UCSD-AML1 (cell line): Measurements from ENCODE around the gene KLK15.

Experiments
- DNase-seq: peaks from one replicate; lab custom pipeline; 2025; ENCODE audit not compliant: unreplicated experiment; lab: John Stamatoyannopoulos, UW

Gene KLK15, protein sequence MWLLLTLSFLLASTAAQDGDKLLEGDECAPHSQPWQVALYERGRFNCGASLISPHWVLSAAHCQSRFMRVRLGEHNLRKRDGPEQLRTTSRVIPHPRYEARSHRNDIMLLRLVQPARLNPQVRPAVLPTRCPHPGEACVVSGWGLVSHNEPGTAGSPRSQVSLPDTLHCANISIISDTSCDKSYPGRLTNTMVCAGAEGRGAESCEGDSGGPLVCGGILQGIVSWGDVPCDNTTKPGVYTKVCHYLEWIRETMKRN

DNA sequence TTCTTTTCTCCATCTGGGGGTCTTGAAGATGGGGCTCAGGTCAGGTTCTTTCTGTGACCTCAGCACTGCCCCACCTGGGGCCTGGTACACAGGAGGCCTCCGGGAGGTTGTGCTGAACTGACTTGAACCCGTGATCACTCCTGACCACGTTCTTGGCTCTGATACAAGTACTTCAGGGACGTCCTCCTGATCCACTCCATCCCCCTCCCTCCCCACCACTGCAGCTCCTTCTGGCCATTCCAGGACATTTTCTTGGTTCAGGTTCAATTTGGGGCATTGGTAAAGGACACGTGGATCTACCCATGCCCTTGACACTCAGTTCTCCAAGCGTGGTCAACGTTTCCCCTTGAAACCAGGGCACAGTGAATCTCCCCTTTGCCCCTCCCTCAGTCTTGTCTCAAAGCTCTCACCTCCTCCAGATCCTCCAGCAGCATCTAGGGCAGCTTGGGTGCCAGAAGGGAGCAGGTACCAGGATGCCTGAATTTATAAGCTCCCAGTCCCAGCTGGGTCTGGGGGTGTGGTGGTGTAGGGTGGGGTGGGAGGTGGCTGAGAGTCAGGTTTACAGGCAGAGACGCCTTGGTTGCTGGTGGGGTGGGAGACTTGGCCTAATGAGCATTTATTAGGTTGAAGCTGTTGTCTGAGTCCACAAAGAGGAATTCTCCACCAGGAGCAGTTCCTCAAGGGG lies at the start of gene KLK15:
TSS of gene KLK15 (minus strand) at position 458 of the 685 bp plus-strand sequence. CDS start 2,082 bp downstream, outside the sequence.
- DNase-seq, result no peak

DNA sequence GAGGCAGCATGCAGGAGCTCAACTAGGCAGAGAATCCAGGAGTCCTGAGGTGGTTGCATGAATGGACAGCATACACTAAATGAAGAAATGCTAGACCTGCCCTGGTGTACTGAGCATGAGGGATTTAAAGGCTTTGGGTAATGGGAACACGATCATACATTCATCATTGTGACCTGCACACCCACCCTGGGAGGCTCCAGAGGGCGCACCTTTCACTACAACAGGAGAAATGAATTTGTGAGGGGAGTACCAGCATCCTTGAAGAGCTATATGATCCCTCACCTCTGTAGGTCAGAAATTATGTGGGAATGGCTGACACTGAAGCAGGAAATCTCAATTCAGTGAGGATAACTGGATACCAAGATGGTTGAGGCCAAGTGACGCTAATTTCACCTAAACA lies 48.8 kb upstream of the KLK15 start:
- DNase-seq, result no peak

DNA sequence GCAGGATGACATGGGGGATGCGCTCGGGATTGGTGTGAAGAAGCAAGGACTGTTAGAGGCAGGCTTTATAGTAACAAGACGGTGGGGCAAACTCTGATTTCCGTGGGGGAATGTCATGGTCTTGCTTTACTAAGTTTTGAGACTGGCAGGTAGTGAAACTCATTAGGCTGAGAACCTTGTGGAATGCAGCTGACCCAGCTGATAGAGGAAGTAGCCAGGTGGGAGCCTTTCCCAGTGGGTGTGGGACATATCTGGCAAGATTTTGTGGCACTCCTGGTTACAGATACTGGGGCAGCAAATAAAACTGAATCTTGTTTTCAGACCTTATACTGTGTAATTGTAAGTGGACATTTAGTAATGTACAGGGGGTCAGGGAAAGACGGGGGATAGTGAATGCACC lies 46.9 kb upstream of the KLK15 start:
- no peak for DNase-seq

DNA sequence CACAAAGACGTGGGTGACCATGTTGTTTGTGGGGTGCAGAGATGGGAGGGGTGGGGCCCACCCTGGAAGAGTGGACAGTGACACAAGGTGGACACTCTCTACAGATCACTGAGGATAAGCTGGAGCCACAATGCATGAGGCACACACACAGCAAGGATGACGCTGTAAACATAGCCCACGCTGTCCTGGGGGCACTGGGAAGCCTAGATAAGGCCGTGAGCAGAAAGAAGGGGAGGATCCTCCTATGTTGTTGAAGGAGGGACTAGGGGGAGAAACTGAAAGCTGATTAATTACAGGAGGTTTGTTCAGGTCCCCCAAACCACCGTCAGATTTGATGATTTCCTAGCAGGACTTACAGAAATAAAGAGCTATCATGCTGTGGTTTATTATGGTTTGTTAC lies 45.5 kb upstream of the KLK15 start:
- DNase-seq, result no peak

DNA sequence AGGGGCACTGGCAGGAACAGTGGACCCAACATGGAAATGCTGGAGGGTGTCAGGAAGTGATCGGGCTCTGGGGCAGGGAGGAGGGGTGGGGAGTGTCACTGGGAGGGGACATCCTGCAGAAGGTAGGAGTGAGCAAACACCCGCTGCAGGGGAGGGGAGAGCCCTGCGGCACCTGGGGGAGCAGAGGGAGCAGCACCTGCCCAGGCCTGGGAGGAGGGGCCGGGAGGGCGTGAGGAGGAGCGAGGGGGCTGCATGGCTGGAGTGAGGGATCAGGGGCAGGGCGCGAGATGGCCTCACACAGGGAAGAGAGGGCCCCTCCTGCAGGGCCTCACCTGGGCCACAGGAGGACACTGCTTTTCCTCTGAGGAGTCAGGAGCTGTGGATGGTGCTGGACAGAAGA lies 44.0 kb upstream of the KLK15 start:
- DNase-seq, result no peak

DNA sequence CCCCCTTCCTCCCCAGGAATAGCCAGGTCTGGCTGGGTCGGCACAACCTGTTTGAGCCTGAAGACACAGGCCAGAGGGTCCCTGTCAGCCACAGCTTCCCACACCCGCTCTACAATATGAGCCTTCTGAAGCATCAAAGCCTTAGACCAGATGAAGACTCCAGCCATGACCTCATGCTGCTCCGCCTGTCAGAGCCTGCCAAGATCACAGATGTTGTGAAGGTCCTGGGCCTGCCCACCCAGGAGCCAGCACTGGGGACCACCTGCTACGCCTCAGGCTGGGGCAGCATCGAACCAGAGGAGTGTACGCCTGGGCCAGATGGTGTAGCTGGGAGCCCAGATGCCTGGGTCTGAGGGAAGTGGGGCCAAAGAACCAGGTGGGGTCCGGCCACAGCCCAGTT lies 43.1 kb upstream of the KLK15 start:
- DNase-seq, result no peak

DNA sequence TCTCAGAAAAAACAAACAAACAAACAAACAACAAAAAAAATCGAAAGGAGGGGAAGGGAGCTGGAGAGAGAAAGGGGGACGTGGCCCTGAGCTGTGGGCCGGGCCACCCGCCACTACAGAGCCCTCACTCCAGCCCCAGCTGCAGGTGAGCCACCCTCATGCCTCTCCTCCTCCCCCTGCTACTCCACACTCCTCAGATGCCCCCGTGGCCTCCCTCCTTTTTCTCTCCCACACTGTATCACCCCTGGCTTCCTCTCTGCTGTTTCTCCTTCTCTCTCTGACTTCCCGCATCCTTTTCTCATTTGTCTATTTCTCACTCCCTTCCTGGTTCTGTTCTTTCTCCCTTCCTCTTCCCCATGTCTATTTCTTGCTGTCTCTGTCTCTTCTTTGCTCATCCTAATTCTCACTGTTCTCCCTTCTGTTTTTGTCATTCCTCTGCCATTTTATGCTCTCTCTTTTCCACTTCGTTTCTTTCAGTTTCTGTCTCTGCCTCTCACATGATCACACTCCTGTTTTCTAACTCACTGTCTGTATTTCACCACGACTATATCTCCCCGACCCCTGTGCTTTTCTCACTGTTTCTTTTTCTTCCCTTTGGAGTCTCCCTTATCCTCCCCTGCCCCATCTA lies 42.5 kb upstream of the KLK15 start:
- no peak for DNase-seq

DNA sequence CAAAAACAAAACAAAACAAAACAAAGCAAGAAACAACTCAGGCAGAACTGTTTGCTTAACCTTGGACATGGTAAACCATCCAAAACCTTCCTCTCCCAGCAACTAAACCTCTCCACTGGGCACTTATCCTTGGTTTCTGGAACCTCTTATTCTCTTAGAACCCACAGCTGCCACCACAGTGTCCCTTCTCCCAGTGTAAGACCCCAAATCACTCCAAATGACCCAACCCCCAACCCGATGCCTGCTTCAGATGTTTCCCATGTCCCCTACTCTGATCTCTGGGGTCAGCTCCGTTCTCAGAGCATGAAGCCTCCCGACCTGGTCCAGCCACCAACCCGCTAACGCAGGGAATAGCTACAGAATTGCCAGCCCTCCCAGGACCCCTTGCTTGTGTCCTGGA lies 40.8 kb upstream of the KLK15 start:
- DNase-seq, result no peak

DNA sequence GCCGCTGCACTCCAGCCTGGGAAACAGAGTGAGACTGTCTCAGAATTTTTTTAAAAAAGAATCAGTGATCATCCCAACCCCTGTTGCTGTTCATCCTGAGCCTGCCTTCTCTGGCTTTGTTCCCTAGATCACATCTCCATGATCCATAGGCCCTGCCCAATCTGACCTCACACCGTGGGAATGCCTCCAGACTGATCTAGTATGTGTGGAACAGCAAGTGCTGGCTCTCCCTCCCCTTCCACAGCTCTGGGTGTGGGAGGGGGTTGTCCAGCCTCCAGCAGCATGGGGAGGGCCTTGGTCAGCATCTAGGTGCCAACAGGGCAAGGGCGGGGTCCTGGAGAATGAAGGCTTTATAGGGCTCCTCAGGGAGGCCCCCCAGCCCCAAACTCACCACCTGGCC lies 39.7 kb upstream of the KLK15 start, which contains the start of gene KLK2:
TSS of gene KLK2 (plus strand) at position 384 of the 400 bp plus-strand sequence. CDS start 35 bp downstream, outside the sequence.
- no peak for DNase-seq

DNA sequence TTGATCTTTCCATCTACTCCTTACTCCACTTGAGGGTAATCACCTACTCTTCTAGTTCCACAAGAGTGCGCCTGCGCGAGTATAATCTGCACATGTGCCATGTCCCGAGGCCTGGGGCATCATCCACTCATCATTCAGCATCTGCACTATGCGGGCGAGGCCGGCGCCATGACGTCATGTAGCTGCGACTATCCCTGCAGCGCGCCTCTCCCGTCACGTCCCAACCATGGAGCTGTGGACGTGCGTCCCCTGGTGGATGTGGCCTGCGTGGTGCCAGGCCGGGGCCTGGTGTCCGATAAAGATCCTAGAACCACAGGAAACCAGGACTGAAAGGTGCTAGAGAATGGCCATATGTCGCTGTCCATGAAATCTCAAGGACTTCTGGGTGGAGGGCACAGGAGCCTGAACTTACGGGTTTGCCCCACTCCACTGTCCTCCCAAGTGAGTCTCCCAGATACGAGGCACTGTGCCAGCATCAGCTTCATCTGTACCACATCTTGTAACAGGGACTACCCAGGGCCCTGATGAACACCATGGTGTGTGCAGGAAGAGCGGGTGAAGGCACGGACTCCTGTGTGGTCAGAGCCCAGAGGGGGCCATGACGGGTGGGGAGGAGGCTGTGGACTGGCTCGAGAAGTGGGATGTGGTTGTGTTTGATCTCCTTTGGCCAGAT lies 37.2 kb upstream of the KLK15 start:
- DNase-seq, result no peak

DNA sequence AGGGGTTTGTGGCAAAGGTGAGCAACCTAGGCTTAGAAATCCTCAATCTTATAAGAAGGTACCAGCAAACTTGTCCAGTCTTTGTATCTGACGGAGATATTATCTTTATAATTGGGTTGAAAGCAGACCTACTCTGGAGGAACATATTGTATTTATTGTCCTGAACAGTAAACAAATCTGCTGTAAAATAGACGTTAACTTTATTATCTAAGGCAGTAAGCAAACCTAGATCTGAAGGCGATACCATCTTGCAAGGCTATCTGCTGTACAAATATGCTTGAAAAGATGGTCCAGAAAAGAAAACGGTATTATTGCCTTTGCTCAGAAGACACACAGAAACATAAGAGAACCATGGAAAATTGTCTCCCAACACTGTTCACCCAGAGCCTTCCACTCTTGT lies 36.1 kb upstream of the KLK15 start:
- DNase-seq, result no peak

DNA sequence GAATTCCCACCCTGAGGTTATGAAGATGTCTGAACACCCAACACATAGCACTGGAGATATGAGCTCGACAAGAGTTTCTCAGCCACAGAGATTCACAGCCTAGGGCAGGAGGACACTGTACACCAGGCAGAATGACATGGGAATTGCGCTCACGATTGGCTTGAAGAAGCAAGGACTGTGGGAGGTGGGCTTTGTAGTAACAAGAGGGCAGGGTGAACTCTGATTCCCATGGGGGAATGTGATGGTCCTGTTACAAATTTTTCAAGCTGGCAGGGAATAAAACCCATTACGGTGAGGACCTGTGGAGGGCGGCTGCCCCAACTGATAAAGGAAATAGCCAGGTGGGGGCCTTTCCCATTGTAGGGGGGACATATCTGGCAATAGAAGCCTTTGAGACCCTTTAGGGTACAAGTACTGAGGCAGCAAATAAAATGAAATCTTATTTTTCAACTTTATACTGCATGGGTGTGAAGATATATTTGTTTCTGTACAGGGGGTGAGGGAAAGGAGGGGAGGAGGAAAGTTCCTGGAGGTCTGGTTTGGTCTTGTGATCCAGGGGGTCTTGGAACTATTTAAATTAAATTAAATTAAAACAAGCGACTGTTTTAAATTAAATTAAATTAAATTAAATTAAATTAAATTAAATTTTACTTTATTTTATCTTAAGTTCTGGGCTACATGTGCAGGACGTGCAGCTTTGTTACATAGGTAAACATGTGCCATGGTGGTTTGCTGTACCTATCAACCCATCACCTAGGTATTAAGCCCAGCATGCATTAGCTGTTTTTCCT lies 28.3 kb upstream of the KLK15 start:
- DNase-seq, result no peak

DNA sequence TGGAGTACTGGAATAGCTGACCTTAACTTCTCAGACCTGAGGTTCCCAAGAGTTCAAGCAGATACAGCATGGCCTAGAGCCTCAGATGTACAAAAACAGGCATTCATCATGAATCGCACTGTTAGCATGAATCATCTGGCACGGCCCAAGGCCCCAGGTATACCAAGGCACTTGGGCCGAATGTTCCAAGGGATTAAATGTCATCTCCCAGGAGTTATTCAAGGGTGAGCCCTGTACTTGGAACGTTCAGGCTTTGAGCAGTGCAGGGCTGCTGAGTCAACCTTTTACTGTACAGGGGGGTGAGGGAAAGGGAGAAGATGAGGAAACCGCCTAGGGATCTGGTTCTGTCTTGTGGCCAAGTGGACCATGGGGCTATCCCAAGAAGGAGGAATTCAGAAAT lies 27.6 kb upstream of the KLK15 start:
- no peak for DNase-seq

DNA sequence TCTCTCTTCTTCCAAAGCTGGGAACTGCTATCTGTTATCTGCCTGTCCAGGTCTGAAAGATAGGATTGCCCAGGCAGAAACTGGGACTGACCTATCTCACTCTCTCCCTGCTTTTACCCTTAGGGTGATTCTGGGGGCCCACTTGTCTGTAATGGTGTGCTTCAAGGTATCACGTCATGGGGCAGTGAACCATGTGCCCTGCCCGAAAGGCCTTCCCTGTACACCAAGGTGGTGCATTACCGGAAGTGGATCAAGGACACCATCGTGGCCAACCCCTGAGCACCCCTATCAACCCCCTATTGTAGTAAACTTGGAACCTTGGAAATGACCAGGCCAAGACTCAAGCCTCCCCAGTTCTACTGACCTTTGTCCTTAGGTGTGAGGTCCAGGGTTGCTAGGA lies 26.5 kb upstream of the KLK15 start:
- DNase-seq, result no peak

DNA sequence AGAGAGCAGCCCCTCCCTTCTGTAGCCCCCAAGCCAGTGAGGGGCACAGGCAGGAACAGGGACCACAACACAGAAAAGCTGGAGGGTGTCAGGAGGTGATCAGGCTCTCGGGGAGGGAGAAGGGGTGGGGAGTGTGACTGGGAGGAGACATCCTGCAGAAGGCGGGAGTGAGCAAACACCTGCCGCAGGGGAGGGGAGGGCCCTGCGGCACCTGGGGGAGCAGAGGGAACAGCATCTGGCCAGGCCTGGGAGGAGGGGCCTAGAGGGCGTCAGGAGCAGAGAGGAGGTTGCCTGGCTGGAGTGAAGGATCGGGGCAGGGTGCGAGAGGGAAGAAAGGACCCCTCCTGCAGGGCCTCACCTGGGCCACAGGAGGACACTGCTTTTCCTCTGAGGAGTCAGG lies 25.5 kb upstream of the KLK15 start:
- DNase-seq, result no peak

DNA sequence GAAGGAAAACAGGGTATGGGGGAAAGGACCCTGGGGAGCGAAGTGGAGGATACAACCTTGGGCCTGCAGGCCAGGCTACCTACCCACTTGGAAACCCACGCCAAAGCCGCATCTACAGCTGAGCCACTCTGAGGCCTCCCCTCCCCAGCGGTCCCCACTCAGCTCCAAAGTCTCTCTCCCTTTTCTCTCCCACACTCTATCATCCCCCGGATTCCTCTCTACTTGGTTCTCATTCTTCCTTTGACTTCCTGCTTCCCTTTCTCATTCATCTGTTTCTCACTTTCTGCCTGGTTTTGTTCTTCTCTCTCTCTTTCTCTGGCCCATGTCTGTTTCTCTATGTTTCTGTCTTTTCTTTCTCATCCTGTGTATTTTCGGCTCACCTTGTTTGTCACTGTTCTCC lies 24.0 kb upstream of the KLK15 start:
- no peak for DNase-seq

DNA sequence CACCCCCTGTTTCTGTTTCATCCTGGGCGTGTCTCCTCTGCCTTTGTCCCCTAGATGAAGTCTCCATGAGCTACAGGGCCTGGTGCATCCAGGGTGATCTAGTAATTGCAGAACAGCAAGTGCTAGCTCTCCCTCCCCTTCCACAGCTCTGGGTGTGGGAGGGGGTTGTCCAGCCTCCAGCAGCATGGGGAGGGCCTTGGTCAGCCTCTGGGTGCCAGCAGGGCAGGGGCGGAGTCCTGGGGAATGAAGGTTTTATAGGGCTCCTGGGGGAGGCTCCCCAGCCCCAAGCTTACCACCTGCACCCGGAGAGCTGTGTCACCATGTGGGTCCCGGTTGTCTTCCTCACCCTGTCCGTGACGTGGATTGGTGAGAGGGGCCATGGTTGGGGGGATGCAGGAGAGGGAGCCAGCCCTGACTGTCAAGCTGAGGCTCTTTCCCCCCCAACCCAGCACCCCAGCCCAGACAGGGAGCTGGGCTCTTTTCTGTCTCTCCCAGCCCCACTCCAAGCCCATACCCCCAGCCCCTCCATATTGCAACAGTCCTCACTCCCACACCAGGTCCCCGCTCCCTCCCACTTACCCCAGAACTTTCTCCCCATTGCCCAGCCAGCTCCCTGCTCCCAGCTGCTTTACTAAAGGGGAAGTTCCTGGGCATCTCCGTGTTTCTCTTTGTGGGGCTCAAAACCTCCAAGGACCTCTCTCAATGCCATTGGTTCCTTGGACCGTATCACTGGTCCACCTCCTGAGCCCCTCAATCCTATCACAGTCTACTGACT lies 21.4 kb upstream of the KLK15 start, which contains the start of gene KLK3:
TSS of gene KLK3 (plus strand) at position 280 of the 775 bp plus-strand sequence. CDS start at position 321, 41 bp downstream.
- DNase-seq, result no peak

DNA sequence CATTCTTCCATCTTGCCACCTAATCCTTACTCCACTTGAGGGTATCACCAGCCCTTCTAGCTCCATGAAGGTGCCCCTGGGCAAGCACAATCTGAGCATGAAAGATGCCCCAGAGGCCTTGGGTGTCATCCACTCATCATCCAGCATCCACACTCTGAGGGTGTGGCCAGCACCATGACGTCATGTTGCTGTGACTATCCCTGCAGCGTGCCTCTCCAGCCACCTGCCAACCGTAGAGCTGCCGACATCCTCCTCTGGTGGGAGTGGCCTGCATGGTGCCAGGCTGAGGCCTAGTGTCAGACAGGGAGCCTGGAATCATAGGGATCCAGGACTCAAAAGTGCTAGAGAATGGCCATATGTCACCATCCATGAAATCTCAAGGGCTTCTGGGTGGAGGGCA lies 18.2 kb upstream of the KLK15 start:
- no peak for DNase-seq

DNA sequence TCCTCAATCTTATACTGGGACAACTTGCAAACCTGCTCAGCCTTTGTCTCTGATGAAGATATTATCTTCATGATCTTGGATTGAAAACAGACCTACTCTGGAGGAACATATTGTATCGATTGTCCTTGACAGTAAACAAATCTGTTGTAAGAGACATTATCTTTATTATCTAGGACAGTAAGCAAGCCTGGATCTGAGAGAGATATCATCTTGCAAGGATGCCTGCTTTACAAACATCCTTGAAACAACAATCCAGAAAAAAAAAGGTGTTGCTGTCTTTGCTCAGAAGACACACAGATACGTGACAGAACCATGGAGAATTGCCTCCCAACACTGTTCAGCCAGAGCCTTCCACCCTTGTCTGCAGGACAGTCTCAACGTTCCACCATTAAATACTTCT lies 17.4 kb upstream of the KLK15 start:
- no peak for DNase-seq

DNA sequence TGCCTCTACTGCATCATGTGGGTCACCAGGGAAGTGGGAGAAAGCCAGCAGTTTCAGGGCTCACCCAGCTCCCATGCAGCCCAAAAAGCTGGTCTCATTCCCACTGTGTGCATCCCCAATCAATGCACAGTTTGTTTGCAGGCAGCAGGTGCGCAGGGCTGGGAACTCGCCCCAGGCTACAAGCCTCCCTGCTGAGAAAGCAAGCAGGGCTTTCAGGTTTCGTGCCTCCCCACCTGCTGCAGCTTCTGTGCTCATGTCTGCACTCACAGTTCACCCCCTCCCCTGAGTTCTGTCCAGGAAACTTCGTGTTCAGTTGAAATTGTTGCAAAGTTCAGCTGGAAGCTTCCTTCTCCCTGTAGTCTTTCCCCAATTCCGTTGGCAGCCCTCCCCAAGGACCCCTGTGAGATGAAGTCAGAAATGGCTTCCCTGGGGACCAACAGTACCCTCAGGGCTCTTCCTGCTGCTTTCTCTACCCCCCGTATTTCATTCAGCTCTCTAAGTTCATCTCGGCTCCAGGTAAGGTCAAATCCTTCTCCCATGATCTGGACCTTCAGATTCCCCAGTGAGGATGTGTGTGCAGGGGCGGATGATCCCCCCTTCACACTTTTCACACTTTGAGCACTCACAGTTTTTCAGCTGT lies 11.0 kb upstream of the KLK15 start:
- DNase-seq, result no peak
